NB4 (cell line): ENCODE results near the gene KRT5.

Experiments used
- DNase-seq: peaks from one replicate; pipeline ENCODE4 v3.0.0; 2010; ENCODE audit warnings: low read depth
- H3K4me3 ChIP-seq: one replicate; pipeline ENCODE4 v1.5.1; 2011; ENCODE audit warnings: mild to moderate bottlenecking, low read depth, low read length, moderate library complexity
- CTCF ChIP-seq: IDR thresholded peaks from one replicate; pipeline ENCODE4 v1.5.1; 2012; ENCODE audit warnings: low read depth, low read length
- MAX ChIP-seq: IDR thresholded peaks from 2 replicates; pipeline ENCODE4 v1.6.1; 2011; ENCODE audit warnings: low read depth, low read length
- MYC ChIP-seq: IDR thresholded peaks from 2 replicates; pipeline ENCODE4 v1.6.1; 2011; ENCODE audit warnings: low read depth, low read length
- POLR2A ChIP-seq: IDR thresholded peaks from 2 replicates; pipeline ENCODE4 v1.6.1; 2011; ENCODE audit warnings: mild to moderate bottlenecking; ENCODE audit not compliant: insufficient read length; ENCODE audit errors: extremely low read depth

The KRT5 gene

GRCh38 chr12:52542157-52542556 lies 22.0 kb upstream of the KRT5 start:
- DNase-seq, result no peak
- H3K4me3 ChIP-seq, result no peak overlapping the region
- TF ChIP-seq MAX (no peak), POLR2A (no peak), CTCF (no peak), MYC (no peak)

- DNase-seq, result no peak
- TF ChIP-seq MAX, result no peak
- TF ChIP-seq CTCF, result no peak
- TF ChIP-seq MYC, result no peak
- no peak for TF ChIP-seq POLR2A
- H3K4me3 ChIP-seq, result no peak overlapping the region
Measured at GRCh38 chr12:52541709-52542108, 21.5 kb upstream of the KRT5 start.

GRCh38 chr12:52540531-52540930 lies 20.3 kb upstream of the KRT5 start:
- DNase-seq, result no peak
- H3K4me3 ChIP-seq, result no peak overlapping the region
- TF ChIP-seq MYC (no peak), MAX (no peak), POLR2A (no peak), CTCF (no peak)

- DNase-seq, result no peak
- TF ChIP-seq CTCF, result no peak
- no peak for TF ChIP-seq MAX
- TF ChIP-seq POLR2A, result no peak
- no peak for TF ChIP-seq MYC
- no peak overlapping the region for H3K4me3 ChIP-seq
Measured at GRCh38 chr12:52539821-52540173, 19.6 kb upstream of the KRT5 start.

GRCh38 chr12:52539083-52539820 lies 19.1 kb upstream of the KRT5 start:
- DNase-seq, result no peak
- TF ChIP-seq POLR2A (no peak), CTCF (no peak), MAX (no peak), MYC (no peak)
- H3K4me3 ChIP-seq, result no peak overlapping the region

- no peak for DNase-seq
- TF ChIP-seq MYC, result no peak
- TF ChIP-seq MAX, result no peak
- TF ChIP-seq CTCF, result no peak
- TF ChIP-seq POLR2A, result no peak
- no peak overlapping the region for H3K4me3 ChIP-seq
Measured at GRCh38 chr12:52537101-52537500, 16.9 kb upstream of the KRT5 start.
